HG03103 (cell line): ENCODE data around the gene STMP1.
A peak's percentile ranks its signal among the peaks of the same experiment; 100 is the strongest.
"Not testable (repeated sequence)": the region's sequence is repeated elsewhere in the genome, so short reads cannot be mapped to it uniquely, and the experiment has no call there.

Experiments
- ATAC-seq: cut with Tn5 transposase; IDR thresholded peaks from one replicate; pipeline ENCODE4 v1.9.1; 2021; ENCODE audit warnings: low read depth; ENCODE audit not compliant: unreplicated experiment

STMP1 gene

DNA sequence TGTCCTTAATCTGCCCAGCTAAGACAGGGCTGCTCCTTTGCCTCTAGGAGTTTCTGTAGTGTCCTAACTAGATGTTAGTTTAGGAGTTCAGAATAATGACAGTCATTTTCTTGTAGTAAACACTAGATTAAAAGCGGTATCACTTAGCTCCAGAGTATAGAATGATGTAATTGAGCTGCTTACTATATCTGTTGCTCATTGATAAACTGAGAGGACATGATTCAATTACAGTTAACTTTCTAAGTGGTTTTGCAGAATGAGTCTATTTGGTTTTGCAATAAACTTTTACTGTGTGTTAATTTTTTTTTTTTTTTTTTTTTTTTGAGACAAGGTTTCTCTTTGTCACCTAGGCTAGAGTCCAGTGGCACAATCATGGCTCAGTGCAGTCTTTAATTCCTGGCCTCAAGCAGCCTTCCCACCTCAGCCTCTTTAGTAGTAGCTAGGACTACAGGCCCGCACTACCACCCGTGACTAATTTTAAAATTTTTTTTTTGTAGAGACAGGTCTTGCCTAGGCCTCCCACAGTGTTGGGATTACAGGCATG, 1.8 kb downstream of the STMP1 start:
- ATAC-seq: no peak

DNA sequence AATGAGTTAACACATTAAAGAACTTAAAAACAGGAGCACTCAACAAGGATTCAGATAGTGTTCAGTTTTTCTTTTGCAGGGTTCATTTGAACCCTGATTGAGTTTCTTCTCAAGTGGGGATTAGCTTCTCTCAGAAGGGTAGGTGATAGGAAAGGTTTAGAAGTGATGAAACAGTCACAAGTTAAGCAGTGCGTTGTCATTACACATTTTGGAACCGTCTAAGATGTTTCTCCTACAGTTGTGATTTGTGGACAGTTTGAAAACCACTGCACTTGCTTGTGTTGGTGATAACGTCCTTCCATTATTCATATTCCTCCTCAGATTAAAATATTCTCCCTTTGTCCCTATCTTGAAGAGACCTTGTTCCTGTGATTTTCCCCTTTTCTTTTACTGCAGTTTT, 2.7 kb downstream of the STMP1 start:
- no peak for ATAC-seq

DNA sequence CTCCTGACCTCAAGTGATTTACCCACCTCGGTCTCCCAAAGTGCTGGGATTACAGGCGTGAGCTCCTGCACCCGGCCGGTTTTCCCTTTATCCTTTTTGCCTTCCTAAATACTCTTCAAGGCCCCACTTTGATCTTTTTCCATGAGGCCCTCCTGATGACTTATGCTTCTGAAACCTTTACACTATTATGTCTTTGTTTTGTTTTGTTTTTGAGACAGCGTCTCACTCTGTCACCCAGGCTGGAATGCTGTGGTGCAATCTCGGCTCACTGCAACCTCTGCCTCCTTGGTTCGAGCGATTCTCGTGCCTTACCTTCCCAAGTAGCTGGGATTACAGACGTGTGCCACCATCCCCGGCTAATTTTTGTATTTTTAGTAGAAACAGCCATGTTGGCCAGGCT, 3.8 kb downstream of the STMP1 start:
- no peak for ATAC-seq

DNA sequence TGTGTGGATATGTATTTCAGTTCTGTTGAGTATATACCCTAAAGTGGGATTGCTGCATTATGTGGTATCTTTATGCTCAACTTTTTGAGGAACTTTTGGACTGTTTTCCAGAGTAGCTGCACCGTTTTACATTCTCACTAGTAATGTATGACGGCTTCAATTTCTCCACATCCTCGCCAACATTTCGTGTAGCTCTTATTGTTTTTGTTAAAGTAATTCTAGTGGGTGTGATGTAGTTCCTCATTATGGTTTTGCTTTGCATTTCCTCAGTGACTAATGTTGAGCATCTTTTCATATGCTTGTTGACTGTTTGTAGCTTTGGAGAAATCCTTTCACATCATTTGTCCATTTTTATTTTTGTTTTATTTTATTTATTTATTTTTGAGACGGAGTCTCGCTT, 4.5 kb downstream of the STMP1 start:
- ATAC-seq: no peak

DNA sequence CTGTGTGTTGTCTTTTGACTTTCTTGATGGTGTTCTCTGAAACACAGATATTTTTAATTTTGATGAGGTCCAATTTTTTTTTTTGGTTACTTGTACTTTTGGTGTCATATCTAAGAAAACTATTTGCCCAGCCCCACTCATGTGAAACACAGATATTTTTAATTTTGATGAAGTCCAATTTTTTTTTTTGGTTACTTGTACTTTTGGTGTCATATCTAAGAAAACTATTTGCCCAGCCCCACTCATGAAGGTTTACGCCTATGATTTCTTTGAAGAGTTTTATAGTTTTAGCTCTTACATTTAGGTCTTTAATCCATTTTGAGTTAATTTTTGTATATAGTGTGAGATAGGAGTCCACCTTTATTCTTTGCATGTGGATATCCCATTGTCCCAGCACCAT, 5.3 kb downstream of the STMP1 start:
- not testable (repeated sequence) for ATAC-seq

DNA sequence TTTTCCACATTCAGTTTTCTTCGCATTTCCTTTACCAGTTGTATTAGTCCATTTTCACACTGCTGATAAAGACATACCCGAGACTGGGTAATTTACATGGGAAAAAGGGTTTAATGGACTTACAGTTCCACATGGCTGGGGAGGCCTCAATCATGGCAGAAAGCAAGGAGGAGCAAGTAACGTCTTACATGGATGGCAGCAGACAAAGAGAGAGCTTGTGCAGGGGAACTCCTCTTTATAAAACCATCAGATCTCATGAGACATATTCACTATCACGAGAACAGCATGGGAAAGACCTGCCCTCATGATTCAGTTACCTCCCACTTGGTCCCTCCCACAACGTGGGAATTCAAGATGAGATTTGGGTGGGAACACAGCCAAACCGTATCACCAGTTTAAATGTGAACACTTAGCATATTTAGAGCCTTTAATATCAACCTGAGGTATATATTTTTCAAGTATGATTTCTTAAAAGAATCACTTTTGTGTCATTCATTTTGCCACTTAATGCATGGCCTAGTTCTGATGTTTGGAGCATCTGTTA, 6.6 kb downstream of the STMP1 start:
- not testable (repeated sequence) for ATAC-seq

DNA sequence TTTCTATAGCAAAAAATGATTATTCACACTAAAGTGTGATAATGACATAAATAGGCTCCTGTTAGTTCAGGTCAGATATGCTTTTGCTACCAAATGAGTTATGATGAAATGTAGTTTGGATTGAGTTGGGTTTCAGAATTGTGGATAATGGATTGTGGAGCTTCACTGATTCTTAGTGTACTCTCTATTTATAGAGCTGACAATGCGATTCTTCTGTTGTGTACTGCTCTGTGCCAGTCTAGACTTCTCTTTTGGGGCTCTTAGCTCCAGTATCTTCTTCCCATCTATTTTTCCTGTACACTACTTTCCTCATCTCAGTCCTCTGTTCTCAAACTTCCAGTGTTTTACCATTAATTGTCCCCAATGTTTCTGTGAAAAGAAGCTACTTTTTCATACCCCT, 7.5 kb downstream of the STMP1 start:
- no peak for ATAC-seq

DNA sequence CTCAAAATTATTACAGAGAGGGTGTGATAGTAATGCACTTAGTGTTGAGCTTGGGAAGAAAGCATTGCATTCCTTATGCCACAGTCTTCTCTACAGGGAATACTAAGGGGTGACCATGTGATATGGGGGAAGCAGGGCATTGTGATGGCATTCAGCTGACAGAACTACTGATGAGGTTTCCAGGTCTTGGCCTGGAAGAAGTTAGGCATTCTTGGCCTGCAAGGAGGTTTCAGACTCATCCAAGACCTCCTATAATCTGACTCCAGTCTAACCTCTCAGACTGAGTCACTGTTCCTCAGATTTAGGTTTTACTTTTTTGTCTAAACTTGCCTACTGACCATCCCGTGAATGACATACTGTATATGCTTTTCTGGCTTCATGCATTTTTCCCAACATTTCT, 7.9 kb downstream of the STMP1 start:
- ATAC-seq: no peak

DNA sequence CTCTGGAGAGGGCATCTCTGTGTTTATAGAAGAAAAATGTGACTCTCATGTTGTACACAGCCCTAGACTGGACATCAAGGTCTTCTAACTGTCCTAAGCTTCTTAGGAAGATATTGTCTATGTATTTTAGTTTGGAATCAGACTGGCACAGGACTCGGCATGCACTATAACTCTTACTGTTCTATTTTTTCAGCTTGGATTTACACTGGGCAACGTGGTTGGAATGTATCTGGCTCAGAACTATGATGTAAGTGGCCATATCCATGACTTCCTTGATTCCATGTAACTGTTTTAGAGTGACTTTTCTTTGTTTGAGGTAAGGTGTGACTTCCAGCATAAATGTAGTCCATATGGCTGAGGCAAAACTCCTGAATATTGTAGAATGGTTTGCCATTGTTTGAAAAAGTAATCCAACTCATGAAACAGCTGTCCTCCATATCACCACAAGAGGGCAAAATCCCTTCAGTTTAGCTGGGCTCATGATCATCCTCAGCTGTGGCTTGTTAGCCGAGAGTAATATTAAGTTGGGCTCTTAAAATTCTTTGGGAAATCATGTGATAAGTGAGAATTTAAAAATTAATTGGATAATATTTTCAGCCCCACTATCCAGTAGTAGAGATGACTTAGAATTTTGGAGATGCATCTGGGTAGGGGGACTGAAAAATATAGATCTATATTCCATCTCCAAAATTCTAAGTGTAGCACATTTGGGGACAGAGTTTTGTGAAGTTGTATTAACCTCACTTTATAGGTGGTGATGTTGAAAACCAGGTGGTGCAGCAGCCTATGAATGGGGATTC, 10.4 kb downstream of the STMP1 start:
- peak; percentile 60 for ATAC-seq

DNA sequence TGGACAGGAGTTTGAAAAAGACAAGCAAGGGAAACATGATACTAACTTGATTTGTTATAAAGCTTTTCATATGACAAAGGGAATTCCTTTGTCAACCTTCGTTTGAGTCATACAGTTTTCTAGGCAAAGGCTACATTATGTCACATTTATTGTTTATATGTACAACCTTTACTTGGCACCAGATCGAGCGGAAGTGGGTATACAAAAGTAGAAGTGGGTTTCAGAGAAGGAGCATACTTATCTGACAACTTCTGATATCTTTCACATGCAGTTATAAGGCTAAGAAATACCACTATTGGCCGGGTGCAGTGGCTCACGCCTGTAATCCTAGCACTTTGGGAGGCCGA, 11.0 kb downstream of the STMP1 start:
- no peak for ATAC-seq

DNA sequence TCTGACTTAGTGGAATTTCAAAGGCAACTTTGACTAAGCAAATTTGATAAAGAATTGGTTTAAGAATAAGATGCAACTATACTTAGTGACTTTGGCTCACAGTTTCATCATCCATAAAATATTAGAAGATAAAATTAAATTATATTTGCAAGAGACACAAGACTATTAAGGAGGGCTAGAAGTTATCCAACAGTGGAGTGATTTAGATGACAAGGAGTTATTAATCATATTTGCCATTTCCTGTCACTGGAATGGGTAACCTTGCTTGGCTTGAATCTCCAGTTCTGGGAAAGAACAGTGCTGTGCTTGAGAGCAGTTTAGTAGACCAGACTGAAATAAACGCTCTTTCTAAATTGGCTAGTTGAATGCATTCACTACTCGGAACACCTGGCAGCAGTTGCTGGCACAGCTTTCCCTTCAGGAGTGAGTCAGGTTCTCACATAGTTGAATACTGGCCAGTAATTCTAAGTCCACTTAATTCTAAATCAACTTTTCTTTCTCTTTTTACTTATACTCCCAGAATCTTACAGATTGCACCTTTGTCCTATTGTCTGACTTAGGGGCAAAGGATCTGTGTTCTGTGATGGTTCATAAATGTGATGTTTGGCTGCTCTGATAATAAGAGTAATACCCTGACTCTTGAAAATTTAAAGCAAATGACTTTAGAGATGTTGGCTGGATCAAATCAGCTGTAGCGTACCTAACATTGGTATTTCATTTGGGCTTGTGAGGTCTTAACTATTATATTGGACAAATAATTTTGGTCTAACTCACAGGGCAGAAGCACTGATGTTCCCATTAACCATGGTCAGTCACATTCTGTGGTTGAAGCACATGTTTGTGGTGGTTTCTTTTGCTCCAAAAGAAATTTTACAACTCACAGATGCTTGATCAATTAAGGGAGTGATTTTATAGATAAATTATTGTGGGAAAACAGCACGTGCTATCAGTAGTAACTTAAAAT, 16.6 kb downstream of the STMP1 start:
- ATAC-seq: no peak

DNA sequence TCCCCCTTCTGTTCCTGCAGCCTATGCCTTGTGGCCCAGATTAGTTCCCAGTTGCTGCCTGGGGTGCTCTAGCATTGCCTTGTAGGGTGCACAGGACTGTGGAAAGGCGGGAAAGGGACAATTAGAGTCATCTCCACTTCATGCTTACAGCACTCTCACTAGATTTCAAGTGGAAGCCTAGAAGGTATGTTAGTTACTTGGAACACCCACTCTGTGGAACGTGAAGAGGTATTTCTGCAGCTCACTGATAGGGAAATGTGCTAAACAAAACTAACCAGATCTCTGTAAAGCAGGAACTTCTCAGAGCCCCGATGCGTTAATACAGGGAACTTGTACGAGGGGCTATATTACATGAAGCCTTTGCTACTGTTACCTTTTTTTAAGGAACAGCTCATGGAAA, 19.4 kb downstream of the STMP1 start:
- ATAC-seq: no peak

DNA sequence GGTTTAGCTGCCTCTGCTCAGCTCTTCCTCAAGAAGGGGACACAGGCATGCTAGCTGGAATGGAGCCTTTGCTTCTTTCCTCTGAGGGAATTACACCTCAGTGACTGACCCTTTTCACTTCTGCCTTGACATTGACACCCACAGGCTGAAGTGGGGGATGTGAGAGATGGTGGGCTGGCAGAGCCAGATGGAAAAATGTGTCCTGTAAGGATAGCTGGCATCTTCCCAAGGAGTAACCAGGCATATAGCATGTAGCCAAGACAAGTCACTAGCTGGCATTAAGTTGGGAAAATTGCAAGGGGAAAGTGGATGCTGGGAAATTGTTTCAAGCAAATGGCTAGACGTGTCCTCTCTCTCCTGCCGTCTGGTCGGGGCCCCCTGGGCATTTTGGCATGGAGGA, 19.9 kb downstream of the STMP1 start:
- ATAC-seq: no peak

DNA sequence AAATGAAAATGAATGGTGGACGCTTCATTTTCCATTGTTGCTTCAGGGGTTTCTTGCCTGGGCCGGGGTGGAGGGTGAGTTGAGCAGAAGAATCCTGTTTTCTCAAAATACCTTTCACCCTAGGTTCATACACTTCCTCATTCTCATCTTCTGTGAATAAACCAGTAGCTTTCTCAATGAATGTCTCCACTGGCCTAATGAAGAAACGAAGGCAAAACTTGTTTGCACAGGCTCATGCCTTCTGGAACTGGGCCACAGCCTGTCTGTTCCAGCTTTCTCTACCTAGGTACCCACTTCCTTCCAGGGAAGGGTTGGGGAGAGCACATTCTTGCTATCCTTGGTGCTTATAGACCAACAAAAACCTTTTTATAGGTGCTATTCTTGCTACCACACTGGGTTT, 21.3 kb downstream of the STMP1 start:
- ATAC-seq: no peak

DNA sequence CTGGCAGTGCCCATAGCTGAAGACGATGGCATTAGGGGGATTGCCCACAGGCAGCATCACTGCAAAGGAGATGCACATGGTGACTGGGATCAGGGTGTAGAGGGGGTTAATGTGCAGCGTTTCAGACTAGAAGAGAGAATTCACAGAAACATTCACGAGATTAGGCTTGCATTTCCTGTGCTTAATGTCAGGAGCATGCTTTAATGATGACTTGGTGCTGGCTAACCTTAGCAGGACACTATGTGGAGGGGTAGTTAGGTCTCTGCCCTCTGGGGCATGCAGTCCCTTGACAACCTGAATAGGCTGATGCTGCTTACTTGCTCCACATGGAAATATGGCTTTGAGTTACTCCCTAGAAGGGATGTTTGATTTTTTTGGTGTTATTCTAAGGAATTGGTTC, 21.8 kb downstream of the STMP1 start:
- ATAC-seq: no peak

DNA sequence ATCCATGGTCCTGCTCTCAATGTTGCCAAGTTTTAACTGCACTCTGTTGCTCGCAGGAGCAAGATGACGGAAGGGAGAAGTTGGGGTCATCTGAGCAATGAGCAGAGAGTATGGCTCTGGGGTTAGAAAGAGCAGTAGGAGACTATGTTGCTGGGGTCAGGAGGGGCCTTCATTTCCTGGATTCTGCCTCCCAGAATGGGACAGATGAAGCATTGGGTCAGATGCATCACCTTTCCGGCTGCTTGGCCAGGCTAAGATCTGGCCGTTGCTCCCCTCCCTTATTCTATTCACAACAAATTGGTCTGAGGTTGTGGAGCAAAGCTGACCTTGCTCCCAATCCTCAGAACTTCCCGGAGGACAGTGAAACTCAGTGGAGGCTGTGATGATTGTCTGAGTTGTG, 22.4 kb downstream of the STMP1 start:
- ATAC-seq: no peak

DNA sequence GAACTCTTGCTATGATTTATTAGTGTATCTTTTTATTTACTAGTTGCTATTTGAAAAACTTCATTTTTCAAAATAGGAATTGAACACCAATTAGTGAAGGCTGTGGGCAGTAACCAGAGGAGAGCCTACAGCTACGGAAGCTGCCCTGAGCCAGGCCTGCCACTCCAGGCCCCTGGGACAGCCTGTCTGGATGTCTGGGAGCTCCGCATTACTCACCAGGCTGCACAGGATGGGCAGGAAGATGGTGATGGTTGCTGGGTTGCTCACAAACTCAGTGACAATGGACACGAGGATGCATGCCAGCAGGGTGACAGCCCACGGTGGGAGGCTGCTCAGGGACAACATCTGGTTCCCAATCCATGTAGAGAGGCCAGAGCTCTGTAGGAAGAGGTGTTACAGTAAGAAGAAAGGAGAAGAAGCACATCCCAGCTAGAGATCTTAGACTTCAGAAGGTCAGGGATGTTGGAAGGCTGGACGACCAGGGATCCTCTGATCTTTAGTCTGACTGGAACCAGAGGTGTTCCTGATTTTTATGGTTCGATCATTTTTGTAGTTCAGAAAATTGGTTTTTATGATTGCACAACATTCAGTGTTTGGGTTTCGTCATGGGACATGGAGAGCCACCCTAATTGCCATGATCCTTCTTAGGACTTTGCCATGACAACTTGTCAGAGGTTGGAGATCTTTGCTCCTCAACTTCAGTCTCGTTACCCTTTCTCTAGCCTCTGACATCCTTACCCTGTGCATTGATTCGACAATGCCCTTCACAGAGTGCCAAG, 23.2 kb downstream of the STMP1 start:
- ATAC-seq: no peak

DNA sequence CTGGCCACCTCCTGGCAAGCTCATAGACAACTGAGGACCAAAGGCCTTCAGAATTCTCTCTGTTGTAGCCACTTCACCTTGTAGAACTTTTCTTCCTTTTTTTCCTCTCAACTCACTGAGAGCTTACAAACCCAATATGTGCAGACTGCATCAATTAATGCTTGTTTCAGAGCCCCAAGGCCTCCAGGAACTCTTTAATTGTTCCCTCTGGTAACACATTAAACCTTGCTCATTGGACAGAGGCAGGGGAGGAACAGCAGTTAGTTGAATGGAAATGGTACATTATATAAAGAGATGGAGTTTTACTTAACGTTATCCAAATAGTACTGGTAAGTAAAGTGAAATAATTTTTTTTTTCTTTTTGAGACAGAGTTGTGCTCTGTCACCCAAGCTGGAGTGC, 25.2 kb downstream of the STMP1 start:
- ATAC-seq: no peak

DNA sequence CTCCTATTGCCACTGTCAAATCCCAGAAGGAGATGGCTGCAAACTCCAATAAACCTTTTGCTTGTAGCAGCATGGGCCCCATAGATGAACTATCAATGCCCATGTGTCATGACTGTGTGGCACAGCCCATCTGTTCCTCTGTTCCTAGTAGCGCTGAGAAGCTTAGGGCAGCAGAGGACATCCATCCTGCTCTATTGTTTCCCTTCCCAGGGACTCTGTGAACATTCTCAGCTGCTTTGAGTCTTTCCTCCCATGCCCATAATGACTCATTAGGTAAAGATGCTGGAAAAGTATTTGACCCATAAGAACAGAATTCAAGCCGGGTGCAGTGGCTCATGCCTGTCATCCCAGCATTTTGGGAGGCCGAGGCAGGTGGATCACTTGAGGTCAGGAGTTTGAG, 28.3 kb downstream of the STMP1 start:
- no peak for ATAC-seq

DNA sequence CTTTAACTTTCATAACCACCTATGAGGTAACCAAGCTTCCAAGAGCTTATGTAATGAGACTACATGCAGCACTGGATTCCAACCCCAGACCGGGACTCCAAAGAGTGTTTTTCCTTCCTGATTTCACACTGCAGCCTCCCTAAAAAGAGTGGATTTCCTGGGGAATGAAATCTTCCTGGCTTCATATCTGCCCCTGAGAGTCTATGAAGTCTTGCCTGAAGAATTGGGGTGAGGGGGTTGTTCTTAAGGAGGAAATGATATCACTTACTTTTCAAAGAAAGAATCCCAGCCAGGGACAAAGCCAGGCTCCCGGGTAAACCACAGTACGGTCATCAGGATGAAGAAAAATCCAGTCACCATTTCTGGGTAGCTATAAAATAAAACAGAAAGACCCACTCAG, 29.7 kb downstream of the STMP1 start:
- no peak for ATAC-seq

DNA sequence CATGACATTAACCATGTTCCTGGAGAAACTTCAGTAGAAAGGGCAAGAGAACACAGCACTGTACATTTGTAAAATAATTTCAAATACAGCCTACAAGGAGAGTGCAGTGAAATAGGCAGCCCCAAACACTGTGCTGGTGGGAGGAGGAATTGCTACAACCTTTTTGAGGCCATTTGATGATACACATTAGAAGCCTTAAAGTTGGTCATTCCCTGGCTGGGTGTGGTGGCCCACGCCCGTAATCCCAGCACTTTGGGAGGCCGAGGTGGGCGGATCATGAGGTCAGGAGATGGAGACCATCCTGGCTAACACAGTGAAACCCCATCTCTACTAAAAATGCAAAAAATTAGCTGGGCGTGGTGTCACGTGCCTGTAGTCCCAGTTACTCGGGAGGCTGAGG, 30.3 kb downstream of the STMP1 start:
- not testable (repeated sequence) for ATAC-seq
